Glutamatergic neuron (in vitro differentiated cells): ENCODE data around the gene VPS51. TPM values are rescaled to one million over a fixed set of nuclear protein-coding genes. Genes with fewer than 3 reads are reported as not detected.

Experiments used
- DNase-seq: peaks from one replicate; pipeline ENCODE4 v3.0.0; 2022
- H3K27ac Mint-ChIP-seq: one replicate; pipeline ENCODE4 v1.8.0; 2020; ENCODE audit warnings: mild to moderate bottlenecking, mixed read lengths, inconsistent platforms; ENCODE audit not compliant: unreplicated experiment
- H3K27me3 Mint-ChIP-seq: one replicate; pipeline ENCODE4 v1.8.0; 2020; ENCODE audit warnings: mild to moderate bottlenecking, moderate library complexity, mixed read lengths, inconsistent platforms; ENCODE audit not compliant: unreplicated experiment
- H3K36me3 Mint-ChIP-seq: one replicate; pipeline ENCODE4 v1.8.0; 2020; ENCODE audit warnings: mild to moderate bottlenecking, mixed read lengths, inconsistent platforms; ENCODE audit not compliant: unreplicated experiment
- H3K4me1 Mint-ChIP-seq: one replicate; pipeline ENCODE4 v1.8.0; 2020; ENCODE audit warnings: mild to moderate bottlenecking, low read depth, mixed read lengths, inconsistent platforms; ENCODE audit not compliant: unreplicated experiment
- H3K4me3 Mint-ChIP-seq: one replicate; pipeline ENCODE4 v1.8.0; 2020; ENCODE audit warnings: mild to moderate bottlenecking, mixed read lengths, inconsistent platforms; ENCODE audit not compliant: unreplicated experiment
- H3K9me3 Mint-ChIP-seq: one replicate; pipeline ENCODE4 v1.8.0; 2020; ENCODE audit warnings: mild to moderate bottlenecking, moderate library complexity, mixed read lengths, inconsistent platforms; ENCODE audit not compliant: unreplicated experiment
- total RNA-seq: library from RNA; stranded (reverse); fragmentation: NEBNext Ultra II Directional; extraction: Animal tissue kit (Norgen Biotek cat#: 25700); gene quantifications from one replicate; pipeline ENCODE4 v1.2.1, GENCODE V29; 2021; ENCODE audit not compliant: unreplicated experiment
- TF ChIP-seq, protein P1 (sequence below): fragments of 200-600 bp; sonication (generic); IDR thresholded peaks from one replicate; pipeline ENCODE4 v1.5.0; 2021; ENCODE audit not compliant: partially characterized antibody, unreplicated experiment

VPS51 gene
- total RNA-seq, 1 donor from 2014 or later = 105 TPM

DNA sequence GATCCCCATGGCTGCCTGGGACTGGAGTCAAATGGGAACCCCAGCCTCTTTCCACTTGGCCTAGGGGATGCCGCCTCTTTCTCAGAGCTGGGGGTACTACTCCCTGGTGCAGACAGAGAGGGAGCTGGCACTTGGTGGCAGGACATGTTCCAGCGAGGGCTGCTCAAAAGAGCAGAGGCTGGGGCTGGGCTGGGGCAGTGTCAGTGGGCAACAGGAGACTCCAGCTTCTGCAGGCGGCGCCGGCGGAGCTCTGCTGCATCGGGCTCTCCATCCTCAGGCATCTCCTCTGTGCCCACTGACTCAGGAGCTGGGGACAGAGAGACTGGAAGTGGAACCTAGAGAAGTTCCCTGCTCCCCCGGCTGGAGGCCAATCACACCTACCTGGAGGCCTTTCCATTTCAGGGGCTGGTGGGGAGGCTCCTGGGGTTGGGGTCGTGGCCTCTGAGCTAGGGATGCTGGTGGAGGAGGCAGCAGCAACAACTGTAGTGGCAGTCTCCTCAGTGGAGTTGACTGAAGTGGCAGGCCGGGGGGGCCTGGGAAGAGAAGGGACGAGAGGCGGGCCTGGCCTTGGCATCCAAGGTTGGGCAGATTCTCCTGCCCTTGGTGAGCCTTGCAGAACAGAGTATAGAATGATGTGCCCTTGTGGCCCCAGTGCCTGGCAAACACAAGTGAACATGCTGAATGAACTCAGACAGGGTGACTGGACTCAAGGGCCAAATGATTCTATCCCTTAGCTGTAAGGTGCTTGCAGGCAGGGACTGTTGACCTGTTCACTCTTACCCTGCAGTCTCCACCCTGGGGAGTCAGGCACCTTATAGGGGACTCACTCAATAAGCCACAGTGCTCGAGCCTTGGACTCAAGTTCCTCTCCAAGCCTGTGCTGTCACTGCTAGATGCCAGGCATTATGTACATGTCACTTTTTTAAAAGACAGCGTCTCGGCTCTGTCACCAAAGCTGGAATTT, 32.5 kb downstream of the VPS51 start:
- H3K4me3 Mint-ChIP-seq = no peak overlapping the region
- H3K9me3 Mint-ChIP-seq = peaks cover 1% of the 10 kb centered on the region
- no peak overlapping the region for H3K27ac Mint-ChIP-seq
- H3K27me3 Mint-ChIP-seq = peaks cover 4% of the 10 kb centered on the region
- no peaks in the 10 kb centered on the region for H3K36me3 Mint-ChIP-seq
- peaks cover 8% of the 10 kb centered on the region for H3K4me1 Mint-ChIP-seq
- TF ChIP-seq, protein P1, sequence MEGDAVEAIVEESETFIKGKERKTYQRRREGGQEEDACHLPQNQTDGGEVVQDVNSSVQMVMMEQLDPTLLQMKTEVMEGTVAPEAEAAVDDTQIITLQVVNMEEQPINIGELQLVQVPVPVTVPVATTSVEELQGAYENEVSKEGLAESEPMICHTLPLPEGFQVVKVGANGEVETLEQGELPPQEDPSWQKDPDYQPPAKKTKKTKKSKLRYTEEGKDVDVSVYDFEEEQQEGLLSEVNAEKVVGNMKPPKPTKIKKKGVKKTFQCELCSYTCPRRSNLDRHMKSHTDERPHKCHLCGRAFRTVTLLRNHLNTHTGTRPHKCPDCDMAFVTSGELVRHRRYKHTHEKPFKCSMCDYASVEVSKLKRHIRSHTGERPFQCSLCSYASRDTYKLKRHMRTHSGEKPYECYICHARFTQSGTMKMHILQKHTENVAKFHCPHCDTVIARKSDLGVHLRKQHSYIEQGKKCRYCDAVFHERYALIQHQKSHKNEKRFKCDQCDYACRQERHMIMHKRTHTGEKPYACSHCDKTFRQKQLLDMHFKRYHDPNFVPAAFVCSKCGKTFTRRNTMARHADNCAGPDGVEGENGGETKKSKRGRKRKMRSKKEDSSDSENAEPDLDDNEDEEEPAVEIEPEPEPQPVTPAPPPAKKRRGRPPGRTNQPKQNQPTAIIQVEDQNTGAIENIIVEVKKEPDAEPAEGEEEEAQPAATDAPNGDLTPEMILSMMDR = no peak
- no peak for DNase-seq

DNA sequence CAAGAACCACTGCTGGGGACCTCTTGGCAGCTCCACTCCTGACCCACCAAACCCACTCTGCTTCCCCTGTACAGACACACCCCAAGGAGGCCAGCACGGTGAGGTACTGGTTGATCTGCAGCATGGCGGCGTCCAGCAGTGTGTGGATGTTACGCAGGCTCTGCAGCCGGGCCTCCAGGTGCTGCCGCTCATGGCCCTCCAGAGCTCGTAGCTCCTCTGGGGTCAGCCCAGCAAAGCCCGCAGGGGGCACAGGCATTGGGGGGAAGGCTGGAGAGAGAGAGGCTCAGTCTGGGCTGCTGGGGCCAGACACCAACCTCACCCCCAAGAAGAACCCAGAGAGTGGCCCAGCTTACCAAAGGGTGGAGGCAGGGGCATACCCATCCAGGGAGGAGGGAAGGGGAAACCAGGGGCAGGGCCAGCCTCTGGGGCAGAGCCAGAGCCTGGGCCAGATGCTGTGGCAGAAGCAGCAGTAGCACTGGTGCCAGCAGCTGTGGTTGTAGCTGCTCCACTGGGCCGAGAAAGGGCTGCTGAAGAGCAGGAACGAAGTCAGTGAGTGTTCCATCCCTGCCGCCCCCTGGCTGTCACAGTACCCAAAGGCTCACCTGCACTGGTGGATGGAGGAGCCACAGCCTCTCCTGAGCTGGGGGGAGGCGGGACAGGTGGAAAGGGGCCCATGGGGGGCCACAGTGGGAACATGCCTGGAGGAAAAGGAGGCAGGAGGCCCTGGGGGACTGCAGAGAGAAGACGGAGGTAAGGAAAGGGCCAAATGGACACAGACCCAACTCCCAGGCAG, 33.8 kb downstream of the VPS51 start:
- DNase-seq = no peak
- Mint-ChIP-seq H3K36me3 (no peaks in the 10 kb centered on the region), H3K27ac (no peak overlapping the region), H3K27me3 (peaks cover 8% of the 10 kb centered on the region), H3K4me3 (no peak overlapping the region), H3K4me1 (peaks cover 8% of the 10 kb centered on the region), H3K9me3 (peaks cover 9% of the 10 kb centered on the region)
- TF ChIP-seq, protein P1 = no peak

DNA sequence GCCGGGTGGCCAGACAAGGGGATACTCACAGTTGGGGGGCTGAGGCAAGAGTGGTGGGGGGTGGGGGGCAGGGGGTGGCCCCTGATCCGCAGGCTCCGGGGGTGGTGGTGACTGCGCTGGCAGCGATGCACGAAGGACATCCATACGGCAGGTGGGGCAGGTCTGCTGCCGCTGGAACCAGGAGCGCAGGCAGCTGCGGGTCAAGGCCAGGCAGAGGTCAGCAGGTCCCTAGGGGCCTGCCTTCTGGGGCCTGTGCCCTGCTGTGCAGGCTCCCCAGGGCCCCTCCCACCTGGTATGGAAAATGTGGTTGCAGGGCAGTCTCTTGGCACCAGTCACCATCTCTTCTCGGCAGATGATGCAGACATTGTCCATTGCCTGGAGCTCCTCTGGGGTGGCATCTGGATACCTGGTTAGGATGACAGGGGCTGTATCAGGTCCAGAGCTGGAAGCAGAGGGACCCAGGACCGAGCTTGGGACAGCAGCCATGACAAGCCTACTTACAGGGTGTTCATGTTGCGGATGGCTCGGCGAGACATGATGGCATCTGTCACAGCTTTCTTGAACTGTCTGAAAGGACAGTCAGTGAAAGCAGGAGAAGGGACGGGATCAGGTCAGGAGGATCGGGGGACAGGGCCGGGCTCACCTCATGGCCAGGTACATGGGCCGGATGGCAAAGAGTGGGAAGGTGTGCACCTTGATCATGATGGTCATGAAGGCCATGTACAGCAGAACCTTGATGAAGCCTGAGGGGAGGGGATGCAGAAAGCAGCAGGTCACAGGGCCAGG, 34.8 kb downstream of the VPS51 start:
- Mint-ChIP-seq H3K4me3 (peak overlapping the region; percentile 25), H3K4me1 (peaks cover 11% of the 10 kb centered on the region), H3K27ac (peak overlapping the region; percentile 68), H3K36me3 (no peaks in the 10 kb centered on the region), H3K27me3 (peaks cover 8% of the 10 kb centered on the region), H3K9me3 (peaks cover 9% of the 10 kb centered on the region)
- TF ChIP-seq, protein P1 = no peak
- no peak for DNase-seq

DNA sequence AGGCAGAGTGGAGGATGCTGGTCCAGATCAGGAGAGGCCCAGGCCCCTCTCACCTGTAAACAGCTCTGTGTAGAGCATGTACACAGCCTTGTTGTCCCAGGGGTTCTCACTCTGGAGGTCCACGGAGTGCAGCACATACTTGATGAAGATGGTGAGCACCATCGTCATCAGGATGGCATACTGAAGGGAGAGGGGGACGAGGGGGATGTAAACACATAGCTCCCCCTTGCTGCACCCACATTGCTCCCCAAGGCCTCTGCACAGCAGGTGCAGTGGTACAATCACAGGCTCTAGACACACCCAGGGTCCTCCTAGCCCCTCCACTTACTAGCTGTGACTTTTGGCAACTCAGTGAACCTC, 35.4 kb downstream of the VPS51 start:
- TF ChIP-seq, protein P1 = no peak
- no peak for DNase-seq
- peaks cover 6% of the 10 kb centered on the region for H3K27me3 Mint-ChIP-seq
- peak overlapping the region; percentile 68 for H3K27ac Mint-ChIP-seq
- peaks cover 9% of the 10 kb centered on the region for H3K9me3 Mint-ChIP-seq
- H3K4me1 Mint-ChIP-seq = peaks cover 16% of the 10 kb centered on the region
- H3K36me3 Mint-ChIP-seq = no peaks in the 10 kb centered on the region
- peak overlapping the region; percentile 25 for H3K4me3 Mint-ChIP-seq
